OCI-LY3 (cell line): ENCODE data around the gene XRCC6.

ENCODE experiments used
- CTCF ChIP-seq: fragments of 200-600, 300-600 bp; sonication (generic); IDR thresholded peaks from 2 replicates; pipeline ENCODE4 v1.5.1; 2014; ENCODE audit warnings: antibody characterized with exemption, low read length, low read depth
- EZH2phosphoT487 ChIP-seq: fragments of 200-600 bp; shearing (Covaris generic); IDR thresholded peaks from 2 replicates; pipeline ENCODE4 v1.6.1; 2018; ENCODE audit warnings: antibody characterized with exemption, mixed run types, low read depth

GRCh38 chr22:41625577-41625976 lies 4.5 kb downstream of the XRCC6 start:
- TF ChIP-seq CTCF (no peak), EZH2phosphoT487 (no peak)
